ENCODE measurements around the gene DIAPH3.

DNA sequence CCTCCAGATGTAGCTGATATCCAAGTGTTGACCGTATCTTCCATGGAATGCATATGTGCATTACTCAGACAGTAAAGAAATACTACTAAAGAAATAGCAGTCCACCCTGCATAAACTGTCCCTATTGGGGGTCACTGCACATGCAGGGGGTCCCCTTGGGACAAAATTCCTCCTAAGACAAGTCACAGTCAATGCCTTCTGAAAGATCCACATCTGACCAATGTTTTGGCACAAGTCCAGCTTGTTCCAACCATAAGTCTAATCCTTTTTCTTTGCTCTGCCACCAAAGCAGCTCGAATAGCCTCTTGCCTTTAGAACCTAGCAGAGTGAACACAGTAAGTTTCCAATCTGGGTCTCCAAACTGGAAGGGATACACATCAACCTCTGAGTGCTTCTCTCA is 87.9 kb downstream of the DIAPH3 start:
- TF ChIP-seq KLF10 (tag by site-specific recombination; IDR thresholded peaks at IDR 0.05) (no peak), ZNF48 (tag by site-specific recombination; IDR thresholded peaks at IDR 0.05) (no peak), ZSCAN30 (tag by site-specific recombination; IDR thresholded peaks at IDR 0.05) (no peak), ZNF146 (tag by site-specific recombination; IDR thresholded peaks at IDR 0.05) (no peak), MZF1 (tag by site-specific recombination; IDR thresholded peaks at IDR 0.05; ENCODE audit: borderline replicate concordance) (no peak)
- TF ChIP-seq, protein P1, sequence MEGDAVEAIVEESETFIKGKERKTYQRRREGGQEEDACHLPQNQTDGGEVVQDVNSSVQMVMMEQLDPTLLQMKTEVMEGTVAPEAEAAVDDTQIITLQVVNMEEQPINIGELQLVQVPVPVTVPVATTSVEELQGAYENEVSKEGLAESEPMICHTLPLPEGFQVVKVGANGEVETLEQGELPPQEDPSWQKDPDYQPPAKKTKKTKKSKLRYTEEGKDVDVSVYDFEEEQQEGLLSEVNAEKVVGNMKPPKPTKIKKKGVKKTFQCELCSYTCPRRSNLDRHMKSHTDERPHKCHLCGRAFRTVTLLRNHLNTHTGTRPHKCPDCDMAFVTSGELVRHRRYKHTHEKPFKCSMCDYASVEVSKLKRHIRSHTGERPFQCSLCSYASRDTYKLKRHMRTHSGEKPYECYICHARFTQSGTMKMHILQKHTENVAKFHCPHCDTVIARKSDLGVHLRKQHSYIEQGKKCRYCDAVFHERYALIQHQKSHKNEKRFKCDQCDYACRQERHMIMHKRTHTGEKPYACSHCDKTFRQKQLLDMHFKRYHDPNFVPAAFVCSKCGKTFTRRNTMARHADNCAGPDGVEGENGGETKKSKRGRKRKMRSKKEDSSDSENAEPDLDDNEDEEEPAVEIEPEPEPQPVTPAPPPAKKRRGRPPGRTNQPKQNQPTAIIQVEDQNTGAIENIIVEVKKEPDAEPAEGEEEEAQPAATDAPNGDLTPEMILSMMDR (tag by site-specific recombination; IDR thresholded peaks at IDR 0.05), result no peak
